HG03575 (cell line): ENCODE results near the gene ZNF688.
"Not testable (repeated sequence)": the region's sequence is repeated elsewhere in the genome, so short reads cannot be mapped to it uniquely, and the experiment has no call there.

Source experiments
- ATAC-seq: cut with Tn5 transposase; IDR thresholded peaks from one replicate; pipeline ENCODE4 v1.9.1; 2021; ENCODE audit not compliant: unreplicated experiment, insufficient number of reproducible peaks, low FRiP score; ENCODE audit errors: extremely low read depth

The ZNF688 gene

GRCh38 chr16:30524575-30525568, 46.6 kb downstream of the ZNF688 start:
- no peak for ATAC-seq

GRCh38 chr16:30523768-30524574, 47.5 kb downstream of the ZNF688 start:
- no peak for ATAC-seq

GRCh38 chr16:30522702-30523463, 48.6 kb downstream of the ZNF688 start:
- not testable (repeated sequence) for ATAC-seq

GRCh38 chr16:30521873-30522641, 49.5 kb downstream of the ZNF688 start:
- ATAC-seq, result no peak

- ATAC-seq, result no peak
Measured at GRCh38 chr16:30521476-30521872, 50.0 kb downstream of the ZNF688 start.
